Glutamatergic neuron (in vitro differentiated cells): ENCODE measurements around the gene IFNGR1. TPM values are rescaled to one million over a fixed set of nuclear protein-coding genes. Genes with fewer than 3 reads are reported as not detected.

ENCODE experiments used
- DNase-seq: peaks from one replicate; pipeline ENCODE4 v3.0.0; 2022
- H3K27ac Mint-ChIP-seq: one replicate; pipeline ENCODE4 v1.8.0; 2020; ENCODE audit warnings: mild to moderate bottlenecking, mixed read lengths, inconsistent platforms; ENCODE audit not compliant: unreplicated experiment
- H3K27me3 Mint-ChIP-seq: one replicate; pipeline ENCODE4 v1.8.0; 2020; ENCODE audit warnings: mild to moderate bottlenecking, moderate library complexity, mixed read lengths, inconsistent platforms; ENCODE audit not compliant: unreplicated experiment
- H3K36me3 Mint-ChIP-seq: one replicate; pipeline ENCODE4 v1.8.0; 2020; ENCODE audit warnings: mild to moderate bottlenecking, mixed read lengths, inconsistent platforms; ENCODE audit not compliant: unreplicated experiment
- H3K4me1 Mint-ChIP-seq: one replicate; pipeline ENCODE4 v1.8.0; 2020; ENCODE audit warnings: mild to moderate bottlenecking, low read depth, mixed read lengths, inconsistent platforms; ENCODE audit not compliant: unreplicated experiment
- H3K4me3 Mint-ChIP-seq: one replicate; pipeline ENCODE4 v1.8.0; 2020; ENCODE audit warnings: mild to moderate bottlenecking, mixed read lengths, inconsistent platforms; ENCODE audit not compliant: unreplicated experiment
- H3K9me3 Mint-ChIP-seq: one replicate; pipeline ENCODE4 v1.8.0; 2020; ENCODE audit warnings: mild to moderate bottlenecking, moderate library complexity, mixed read lengths, inconsistent platforms; ENCODE audit not compliant: unreplicated experiment
- CTCF ChIP-seq: fragments of 200-600 bp; sonication (generic); IDR thresholded peaks from one replicate; pipeline ENCODE4 v1.5.0; 2021; ENCODE audit not compliant: partially characterized antibody, unreplicated experiment
- total RNA-seq: library from RNA; stranded (reverse); fragmentation: NEBNext Ultra II Directional; extraction: Animal tissue kit (Norgen Biotek cat#: 25700); gene quantifications from one replicate; pipeline ENCODE4 v1.2.1, GENCODE V29; 2021; ENCODE audit not compliant: unreplicated experiment

The IFNGR1 gene
- total RNA-seq, 1 donor from 2014 or later = 36.4 TPM

GRCh38 chr6:137171053-137171374, 48.2 kb downstream of the IFNGR1 start:
- DNase-seq = no peak
- H3K4me1 Mint-ChIP-seq = no peaks in the 10 kb centered on the region
- H3K27ac Mint-ChIP-seq = no peak overlapping the region
- peaks cover 2% of the 10 kb centered on the region for H3K9me3 Mint-ChIP-seq
- peaks cover 10% of the 10 kb centered on the region for H3K36me3 Mint-ChIP-seq
- no peak overlapping the region for H3K4me3 Mint-ChIP-seq
- no peak for TF ChIP-seq CTCF
- H3K27me3 Mint-ChIP-seq = peaks cover 2% of the 10 kb centered on the region

GRCh38 chr6:137170266-137171052, 48.7 kb downstream of the IFNGR1 start:
- H3K27me3 Mint-ChIP-seq = peaks cover 2% of the 10 kb centered on the region
- H3K4me3 Mint-ChIP-seq = no peak overlapping the region
- H3K9me3 Mint-ChIP-seq = peaks cover 2% of the 10 kb centered on the region
- TF ChIP-seq CTCF = no peak
- H3K27ac Mint-ChIP-seq = no peak overlapping the region
- H3K4me1 Mint-ChIP-seq = no peaks in the 10 kb centered on the region
- H3K36me3 Mint-ChIP-seq = peaks cover 11% of the 10 kb centered on the region
- no peak for DNase-seq

- Mint-ChIP-seq H3K4me1 (no peaks in the 10 kb centered on the region), H3K36me3 (peaks cover 24% of the 10 kb centered on the region), H3K27ac (no peak overlapping the region), H3K27me3 (no peaks in the 10 kb centered on the region), H3K4me3 (no peak overlapping the region), H3K9me3 (peaks cover 12% of the 10 kb centered on the region)
- no peak for DNase-seq
- no peak for TF ChIP-seq CTCF
These were observed 51.3 kb downstream of the IFNGR1 start for GRCh38 chr6:137167702-137168377.

GRCh38 chr6:137166247-137167098, 52.7 kb downstream of the IFNGR1 start:
- no peak for DNase-seq
- TF ChIP-seq CTCF = no peak
- H3K27me3 Mint-ChIP-seq = no peaks in the 10 kb centered on the region
- no peak overlapping the region for H3K4me3 Mint-ChIP-seq
- no peaks in the 10 kb centered on the region for H3K4me1 Mint-ChIP-seq
- H3K36me3 Mint-ChIP-seq = peaks cover 29% of the 10 kb centered on the region
- H3K27ac Mint-ChIP-seq = no peak overlapping the region
- H3K9me3 Mint-ChIP-seq = peaks cover 12% of the 10 kb centered on the region
